Cardiac fibroblast (primary cell): ENCODE data around the gene PPP2R2D.
A peak's percentile ranks its signal among the peaks of the same experiment; 100 is the strongest.

Experiments
- DNase-seq, 2 donors: peaks; one replicate each; pipeline versions ENCODE4 v3.0.0 to v3.0.0-alpha.2; 2010; ENCODE audit warnings: low read depth in 2 of 2
- H3K4me3 ChIP-seq, 2 donors: replicated peaks in 1 of 2; 1 replicate in 1 of 2; 2 replicates in 1 of 2; pipeline ENCODE4 v1.5.1; 2011; ENCODE audit warnings: low read depth in 2 of 2, low read length in 2 of 2, mild to moderate bottlenecking in 2 of 2, moderate library complexity in 1 of 2
- TF ChIP-seq, protein P1 (sequence below): IDR thresholded peaks from one replicate; pipeline ENCODE4 v1.5.1; 2011; ENCODE audit warnings: low read depth, mild to moderate bottlenecking, low read length, inconsistent platforms

The PPP2R2D gene

DNA sequence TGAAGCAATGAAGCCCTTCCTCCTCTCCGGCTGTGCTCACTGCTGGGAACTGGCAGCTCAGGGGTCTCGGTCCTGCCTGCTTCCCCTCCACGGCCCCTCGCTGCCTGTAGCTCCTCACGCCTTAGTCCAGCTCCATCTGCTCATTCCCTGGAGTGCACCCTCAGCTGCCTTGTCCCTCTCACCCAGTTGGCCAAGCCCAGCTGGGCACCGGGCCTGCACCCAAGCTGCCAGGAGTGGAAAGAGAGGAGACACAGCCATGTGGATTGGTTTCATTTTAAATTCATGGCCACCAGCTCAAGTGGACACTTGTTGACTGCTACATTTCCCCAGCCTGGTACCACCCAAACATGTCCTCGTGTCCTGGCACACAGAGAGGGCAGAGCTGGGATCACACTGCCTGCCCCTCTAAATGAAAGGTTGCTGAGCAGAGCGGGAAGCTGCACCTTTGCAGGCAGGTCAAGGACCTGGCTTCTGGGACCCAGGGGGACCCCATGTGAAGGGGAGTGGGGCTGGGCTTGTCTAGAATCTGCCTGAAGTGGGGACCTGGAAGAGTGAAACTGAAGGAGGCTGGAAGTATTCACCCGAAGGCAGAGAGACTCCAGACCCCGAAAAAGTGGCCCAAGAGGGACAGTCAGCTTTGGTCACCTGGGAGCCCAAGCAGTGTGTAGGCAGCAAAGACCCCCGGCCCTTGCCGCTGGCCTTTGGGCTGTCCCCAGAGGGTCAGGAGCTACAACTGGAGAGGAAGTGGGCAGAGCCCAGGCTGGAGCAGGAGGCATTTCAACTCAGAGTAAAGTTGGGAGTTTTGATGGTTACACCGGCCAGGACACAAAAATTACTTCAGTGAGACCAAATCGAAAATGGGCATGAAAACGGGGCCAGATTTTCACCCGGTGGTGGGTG lies 95.9 kb downstream of the PPP2R2D start:
- TF ChIP-seq, protein P1, sequence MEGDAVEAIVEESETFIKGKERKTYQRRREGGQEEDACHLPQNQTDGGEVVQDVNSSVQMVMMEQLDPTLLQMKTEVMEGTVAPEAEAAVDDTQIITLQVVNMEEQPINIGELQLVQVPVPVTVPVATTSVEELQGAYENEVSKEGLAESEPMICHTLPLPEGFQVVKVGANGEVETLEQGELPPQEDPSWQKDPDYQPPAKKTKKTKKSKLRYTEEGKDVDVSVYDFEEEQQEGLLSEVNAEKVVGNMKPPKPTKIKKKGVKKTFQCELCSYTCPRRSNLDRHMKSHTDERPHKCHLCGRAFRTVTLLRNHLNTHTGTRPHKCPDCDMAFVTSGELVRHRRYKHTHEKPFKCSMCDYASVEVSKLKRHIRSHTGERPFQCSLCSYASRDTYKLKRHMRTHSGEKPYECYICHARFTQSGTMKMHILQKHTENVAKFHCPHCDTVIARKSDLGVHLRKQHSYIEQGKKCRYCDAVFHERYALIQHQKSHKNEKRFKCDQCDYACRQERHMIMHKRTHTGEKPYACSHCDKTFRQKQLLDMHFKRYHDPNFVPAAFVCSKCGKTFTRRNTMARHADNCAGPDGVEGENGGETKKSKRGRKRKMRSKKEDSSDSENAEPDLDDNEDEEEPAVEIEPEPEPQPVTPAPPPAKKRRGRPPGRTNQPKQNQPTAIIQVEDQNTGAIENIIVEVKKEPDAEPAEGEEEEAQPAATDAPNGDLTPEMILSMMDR, result no peak
- DNase-seq, result no peak
- H3K4me3 ChIP-seq, result no peak overlapping the region

DNA sequence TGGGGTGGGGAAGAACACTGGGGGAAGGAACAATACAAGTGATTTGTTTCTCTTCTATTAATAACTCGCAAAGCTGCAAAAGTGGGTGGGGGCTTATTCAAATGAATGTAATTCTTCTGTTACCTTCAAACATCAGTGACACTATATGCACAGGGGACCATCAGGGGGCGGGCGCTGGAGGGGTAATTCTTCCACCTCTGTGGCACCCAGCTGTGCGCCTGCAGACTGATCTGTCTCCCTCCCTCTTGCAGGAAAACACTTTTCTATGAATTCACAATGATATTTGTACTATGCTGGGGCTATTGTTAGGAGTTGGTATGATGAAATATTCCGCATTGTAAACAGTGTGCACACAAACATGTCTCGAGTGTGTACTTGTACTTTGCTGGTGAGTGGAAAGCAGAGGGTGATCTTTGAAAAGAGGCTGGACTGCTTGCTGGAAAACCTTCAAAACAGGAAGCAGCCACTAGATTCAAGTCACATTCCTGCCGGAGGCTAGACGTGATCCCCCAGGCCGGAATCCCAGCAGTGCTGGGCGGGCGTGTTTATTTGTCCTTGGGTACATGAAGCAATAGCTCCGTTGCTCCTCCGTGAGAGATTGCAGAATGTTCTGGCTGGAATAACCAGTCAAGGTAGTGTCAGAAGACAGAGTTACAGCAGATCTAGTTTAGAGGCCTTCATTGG lies 96.7 kb downstream of the PPP2R2D start:
- TF ChIP-seq, protein P1, result no peak
- DNase-seq, result peak; percentile 86 to 90
- no peak overlapping the region for H3K4me3 ChIP-seq

DNA sequence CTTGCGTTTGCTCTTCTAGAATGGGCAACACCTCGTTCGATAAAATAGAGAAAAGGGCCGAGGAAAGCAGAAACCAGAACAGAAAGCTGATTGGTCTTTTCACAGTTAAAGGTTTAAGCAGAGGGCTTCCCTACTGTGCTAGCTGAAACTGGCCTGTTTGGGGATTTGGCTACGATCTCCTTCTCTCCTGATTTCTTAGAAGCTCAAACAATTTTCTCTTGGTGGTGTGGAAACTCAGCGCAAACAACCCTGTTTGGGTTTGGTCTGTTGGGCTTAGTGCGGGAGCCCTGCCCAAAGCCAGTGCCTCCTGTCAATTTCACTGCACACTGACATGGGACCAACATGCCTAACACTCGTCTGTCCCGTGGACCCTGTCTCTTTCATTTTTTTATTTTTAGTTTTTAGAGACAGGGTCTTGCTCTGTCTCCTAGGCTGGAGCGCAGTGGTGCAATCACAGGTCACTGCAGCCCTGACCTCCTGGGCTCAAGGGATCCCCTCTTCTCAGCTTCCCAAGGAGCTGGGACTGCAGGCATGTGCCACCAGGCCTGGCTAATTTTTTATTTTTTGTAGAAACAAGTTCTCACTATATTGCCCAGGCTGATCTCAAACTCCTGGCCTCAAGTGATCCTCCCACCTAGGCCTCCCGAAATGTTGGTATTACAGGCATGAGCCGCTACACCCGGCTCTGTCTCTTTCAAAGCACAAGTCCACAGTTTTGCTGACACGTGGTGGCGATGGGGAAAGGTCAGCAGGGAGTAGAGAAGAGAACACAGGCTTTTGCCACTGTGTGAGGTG lies 97.4 kb downstream of the PPP2R2D start:
- H3K4me3 ChIP-seq, result no peak overlapping the region
- TF ChIP-seq, protein P1, result no peak
- DNase-seq, result no peak

DNA sequence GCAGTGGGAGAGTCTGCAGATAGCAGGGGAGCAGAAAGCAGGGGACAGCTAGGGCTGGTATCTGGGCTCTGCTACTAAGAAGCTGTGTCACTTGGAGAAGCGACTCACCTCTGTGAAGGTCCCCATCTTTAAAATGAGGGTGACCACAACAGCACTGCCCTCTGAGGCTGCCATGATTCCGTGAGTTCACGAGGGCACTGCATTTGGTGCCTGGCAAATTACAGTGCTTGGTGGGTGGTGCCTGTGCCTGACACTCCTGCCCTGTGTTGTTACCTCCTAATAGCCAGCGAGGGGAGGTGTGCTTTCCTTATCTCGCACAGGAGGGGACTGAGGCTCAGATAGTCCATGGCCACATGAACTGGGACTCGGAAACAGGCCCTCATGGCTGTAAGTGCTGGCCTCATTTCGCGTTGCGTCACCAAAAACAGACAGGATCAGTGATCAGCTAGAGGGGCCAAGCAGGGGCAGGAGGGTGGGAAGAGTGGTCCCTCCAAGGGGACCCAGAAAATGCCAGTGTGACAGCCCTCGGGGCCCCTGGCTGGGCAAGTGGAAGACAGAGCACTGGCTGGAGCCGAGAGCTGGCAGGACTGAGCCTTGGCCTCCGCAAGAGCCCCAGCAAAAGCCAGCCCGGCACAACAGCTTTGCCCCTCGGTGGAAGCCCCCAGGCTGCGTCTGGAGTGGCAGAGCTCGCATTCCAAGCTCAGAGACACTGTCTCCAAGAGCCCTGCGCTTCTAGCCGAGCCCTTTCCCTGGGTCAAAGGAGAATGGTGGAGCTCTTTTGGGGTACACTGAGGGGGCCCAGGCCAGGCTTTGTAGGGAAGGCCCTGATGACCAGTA lies 98.3 kb downstream of the PPP2R2D start:
- no peak for DNase-seq
- no peak overlapping the region for H3K4me3 ChIP-seq
- TF ChIP-seq, protein P1, result no peak

DNA sequence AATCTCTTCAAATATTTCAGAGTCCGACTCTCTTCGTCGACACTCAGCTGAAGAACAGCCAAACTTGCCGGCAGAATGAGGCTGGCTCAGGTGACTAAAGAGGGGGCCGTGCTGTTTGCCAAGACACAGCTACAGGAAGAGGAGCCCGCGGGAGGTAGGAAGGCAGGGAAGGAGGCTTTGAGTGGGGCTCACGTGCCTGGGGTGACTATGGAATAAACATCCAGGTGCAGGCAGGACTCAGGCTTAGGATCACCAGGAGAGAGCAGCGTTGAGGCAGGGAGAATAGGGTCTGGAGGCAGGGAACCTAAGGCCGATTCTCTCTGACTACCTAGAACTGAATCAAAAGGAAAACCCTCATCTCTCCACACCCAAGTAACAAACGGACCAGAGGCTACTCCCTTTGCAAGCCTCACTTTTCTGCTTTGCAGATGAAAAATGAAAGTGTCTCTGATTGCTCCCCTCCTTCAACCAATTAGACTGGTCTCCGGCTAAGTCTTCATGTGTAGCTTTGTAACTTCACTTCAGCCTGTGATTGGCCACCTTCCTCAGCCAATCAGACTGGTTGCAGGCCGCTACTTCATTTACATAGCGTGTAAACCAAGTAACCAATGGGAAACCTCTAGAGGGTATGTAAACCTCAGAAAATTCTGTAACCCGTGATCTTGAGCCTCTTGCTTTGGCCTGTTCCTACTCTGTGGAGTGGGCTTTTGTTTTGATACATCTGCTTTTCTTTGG lies 100.6 kb downstream of the PPP2R2D start:
- no peak overlapping the region for H3K4me3 ChIP-seq
- DNase-seq, result peak; percentile 69
- TF ChIP-seq, protein P1, result no peak
